ENCODE data around the gene DNAH10. TPM values are rescaled to one million over a fixed set of nuclear protein-coding genes. Genes with fewer than 3 reads are reported as not detected.

The DNAH10 gene
- total RNA-seq, 2 experiments from 2014 or later: 0.12 to 0.17 TPM

DNA sequence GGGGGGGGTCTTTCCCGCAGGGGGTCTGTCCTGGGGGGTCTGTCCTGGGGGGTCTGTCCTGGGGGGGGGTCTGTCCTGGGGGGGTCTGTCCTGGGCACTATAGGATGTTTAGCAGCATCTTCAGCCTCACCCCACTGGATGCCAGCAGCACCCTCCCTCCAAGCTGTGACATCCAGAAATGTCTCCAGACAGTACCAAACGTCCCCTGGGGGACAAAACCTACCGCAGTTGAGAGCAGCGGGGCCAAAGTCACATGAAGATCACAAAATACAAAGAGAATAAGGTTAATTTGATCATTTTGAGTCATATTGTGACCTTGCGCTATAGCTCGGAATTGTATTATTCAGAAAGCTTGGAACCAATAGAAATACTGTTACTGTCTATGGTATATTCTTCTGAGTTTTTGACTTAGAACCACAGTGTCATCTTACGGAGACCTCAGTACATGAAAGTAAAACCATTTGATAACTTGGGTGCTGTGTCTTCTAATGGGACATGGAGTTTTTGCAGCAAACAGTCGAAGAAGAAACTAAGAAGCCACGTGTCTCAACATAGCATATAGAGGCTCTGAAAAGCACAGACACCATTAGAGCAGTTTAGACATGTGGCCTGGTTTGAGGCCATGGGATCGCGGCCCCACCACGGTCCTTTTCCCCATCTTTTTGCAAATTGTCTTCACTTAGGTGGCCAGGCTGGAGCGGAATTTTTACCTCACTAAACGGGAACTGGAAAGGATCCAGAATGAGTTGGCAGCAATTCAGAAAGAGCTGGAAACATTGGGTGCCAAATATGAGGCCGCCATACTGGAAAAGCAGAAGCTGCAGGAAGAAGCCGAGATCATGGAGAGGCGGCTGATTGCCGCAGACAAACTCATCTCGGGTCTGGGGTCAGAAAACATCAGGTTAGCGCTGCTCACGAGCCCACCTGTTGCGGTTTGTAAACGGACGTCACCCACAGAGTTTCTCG lies 150.6 kb downstream of the DNAH10 start:
- Mint-ChIP-seq H3K4me3 (no peak overlapping the region), H3K27ac (no peak overlapping the region), H3K9me3 (no peaks in the 10 kb centered on the region), H3K36me3 (ENCODE audit: low read depth) (no peaks in the 10 kb centered on the region), H3K27me3 (no peaks in the 10 kb centered on the region), H3K4me1 (peaks cover 9% of the 10 kb centered on the region)
- no peak for DNase-seq
- CTCF ChIA-PET: no interaction called here
- POLR2A ChIA-PET: no interaction called here

- no peaks in the 10 kb centered on the region for H3K9me3 Mint-ChIP-seq
- no peak overlapping the region for H3K4me3 Mint-ChIP-seq
- CTCF ChIA-PET: interaction anchor here (1.3 kb wide), 1 partner anchor 21 kb away, joined by 4 read pairs; no protein-coding TSS in a partner anchor
- H3K27ac Mint-ChIP-seq: no peak overlapping the region
- H3K4me1 Mint-ChIP-seq: peaks cover 5% of the 10 kb centered on the region
- DNase-seq: no peak
- no peaks in the 10 kb centered on the region for H3K27me3 Mint-ChIP-seq
- no peaks in the 10 kb centered on the region for H3K36me3 Mint-ChIP-seq (ENCODE audit: low read depth)
- POLR2A ChIA-PET: no interaction called here
Measured at GRCh38 chr12:123914726-123915333, 152.7 kb downstream of the DNAH10 start.

DNA sequence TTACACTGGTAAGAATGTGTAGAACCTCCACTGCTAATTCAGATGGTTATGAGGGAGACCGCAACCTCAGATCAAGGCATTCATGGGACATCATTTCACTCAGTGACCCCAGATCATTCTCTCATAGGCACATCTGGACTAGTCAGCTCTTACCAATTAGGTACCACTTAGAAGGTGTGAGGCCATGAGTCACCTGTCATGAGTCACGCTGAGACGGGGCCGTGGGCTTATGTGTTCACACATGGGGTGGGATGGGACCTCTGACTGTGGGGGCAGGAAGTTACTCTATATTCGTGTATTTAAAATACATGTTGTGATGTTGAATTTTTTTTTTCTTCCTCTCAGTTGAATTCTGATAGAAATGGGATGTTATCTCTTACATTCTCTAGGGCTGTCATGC lies 154.6 kb downstream of the DNAH10 start:
- Mint-ChIP-seq H3K36me3 (ENCODE audit: low read depth) (no peaks in the 10 kb centered on the region), H3K4me3 (no peak overlapping the region), H3K27me3 (peaks cover 3% of the 10 kb centered on the region), H3K9me3 (no peaks in the 10 kb centered on the region), H3K27ac (no peak overlapping the region), H3K4me1 (peaks cover 6% of the 10 kb centered on the region)
- POLR2A ChIA-PET: no interaction called here
- CTCF ChIA-PET: interaction anchor here (1.0 kb wide), 1 partner anchor 9 kb away, joined by 4 read pairs; no protein-coding TSS in a partner anchor
- DNase-seq: no peak

GRCh38 chr12:123917337-123917850 lies 155.3 kb downstream of the DNAH10 start:
- Mint-ChIP-seq H3K27me3 (peaks cover 3% of the 10 kb centered on the region), H3K4me1 (peaks cover 6% of the 10 kb centered on the region), H3K9me3 (no peaks in the 10 kb centered on the region), H3K27ac (no peak overlapping the region), H3K4me3 (no peak overlapping the region), H3K36me3 (ENCODE audit: low read depth) (no peaks in the 10 kb centered on the region)
- no peak for DNase-seq
- POLR2A ChIA-PET: no interaction called here
- CTCF ChIA-PET: interaction anchor here (1.0 kb wide), 1 partner anchor 8 kb away, joined by 4 read pairs; no protein-coding TSS in a partner anchor

- POLR2A ChIA-PET: no interaction called here
- H3K4me1 Mint-ChIP-seq: peaks cover 9% of the 10 kb centered on the region
- CTCF ChIA-PET: no interaction called here
Measured at GRCh38 chr12:123919980-123920360, 157.9 kb downstream of the DNAH10 start.

GRCh38 chr12:123923038-123923437 lies 160.9 kb downstream of the DNAH10 start:
- no peak overlapping the region for H3K27ac Mint-ChIP-seq
- H3K36me3 Mint-ChIP-seq (ENCODE audit: low read depth): no peaks in the 10 kb centered on the region
- ChIA-PET CTCF (interaction anchor here (0.5 kb wide), 1 partner anchor 1178 kb away, joined by 5 read pairs; no protein-coding TSS in a partner anchor), POLR2A (no interaction called here)
- peaks cover 9% of the 10 kb centered on the region for H3K4me1 Mint-ChIP-seq
- H3K4me3 Mint-ChIP-seq: no peak overlapping the region
- H3K9me3 Mint-ChIP-seq: no peaks in the 10 kb centered on the region
- DNase-seq: no peak
- H3K27me3 Mint-ChIP-seq: peaks cover 3% of the 10 kb centered on the region

More at GRCh38 chr12:123919980-123920360, 157.9 kb downstream of the DNAH10 start:
- no peaks in the 10 kb centered on the region for H3K9me3 Mint-ChIP-seq
- peaks cover 3% of the 10 kb centered on the region for H3K27me3 Mint-ChIP-seq
- no peaks in the 10 kb centered on the region for H3K36me3 Mint-ChIP-seq (ENCODE audit: low read depth)
- H3K4me3 Mint-ChIP-seq: no peak overlapping the region
- H3K27ac Mint-ChIP-seq: no peak overlapping the region
- DNase-seq: no peak

DNA sequence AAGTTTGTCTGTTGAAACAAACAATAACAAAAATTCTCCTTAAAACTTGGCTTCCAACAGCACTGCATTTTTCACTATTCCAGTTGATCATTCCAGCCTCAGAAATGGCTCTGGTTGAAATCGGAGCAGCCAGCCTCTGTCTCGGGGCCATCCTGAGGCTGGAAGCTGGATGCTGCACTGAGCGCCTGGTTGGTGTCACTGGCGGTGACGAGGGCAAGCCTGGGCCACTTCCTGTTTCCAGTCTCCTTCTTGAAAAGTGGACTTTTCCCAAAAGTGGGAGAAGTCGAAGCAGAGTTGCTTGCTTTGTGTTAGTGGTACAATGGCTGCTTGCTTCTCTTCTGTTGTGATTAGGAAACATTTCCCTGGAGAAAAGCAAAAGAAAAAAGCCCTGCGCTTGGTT lies 161.8 kb downstream of the DNAH10 start:
- ChIA-PET POLR2A (no interaction called here), CTCF (no interaction called here)
- H3K27ac Mint-ChIP-seq: no peak overlapping the region
- H3K36me3 Mint-ChIP-seq (ENCODE audit: low read depth): no peaks in the 10 kb centered on the region
- no peak for DNase-seq
- H3K4me3 Mint-ChIP-seq: no peak overlapping the region
- H3K9me3 Mint-ChIP-seq: no peaks in the 10 kb centered on the region
- peaks cover 9% of the 10 kb centered on the region for H3K4me1 Mint-ChIP-seq
- H3K27me3 Mint-ChIP-seq: peaks cover 3% of the 10 kb centered on the region

DNA sequence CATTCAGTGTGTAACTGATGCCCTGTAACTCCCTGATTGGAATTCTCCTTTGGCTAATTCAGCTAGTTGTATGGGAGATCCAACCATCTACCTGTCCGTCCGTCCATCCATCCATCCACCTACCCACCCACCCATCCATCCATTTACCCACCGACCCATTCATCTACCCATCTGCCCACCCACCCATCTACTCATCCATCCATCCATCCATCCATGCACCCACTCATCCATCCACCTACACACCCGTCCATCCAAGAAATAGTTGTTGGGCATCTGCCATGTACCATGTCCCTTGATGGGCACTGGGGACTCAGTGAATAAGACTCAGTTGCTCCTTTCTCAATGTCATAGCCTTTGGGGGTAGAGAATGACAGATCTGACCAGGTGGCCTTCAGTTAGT lies 162.4 kb downstream of the DNAH10 start:
- no peaks in the 10 kb centered on the region for H3K36me3 Mint-ChIP-seq (ENCODE audit: low read depth)
- H3K27me3 Mint-ChIP-seq: peaks cover 3% of the 10 kb centered on the region
- no peak overlapping the region for H3K27ac Mint-ChIP-seq
- H3K4me1 Mint-ChIP-seq: peaks cover 9% of the 10 kb centered on the region
- no peaks in the 10 kb centered on the region for H3K9me3 Mint-ChIP-seq
- ChIA-PET POLR2A (no interaction called here), CTCF (no interaction called here)
- DNase-seq: no peak
- no peak overlapping the region for H3K4me3 Mint-ChIP-seq

DNA sequence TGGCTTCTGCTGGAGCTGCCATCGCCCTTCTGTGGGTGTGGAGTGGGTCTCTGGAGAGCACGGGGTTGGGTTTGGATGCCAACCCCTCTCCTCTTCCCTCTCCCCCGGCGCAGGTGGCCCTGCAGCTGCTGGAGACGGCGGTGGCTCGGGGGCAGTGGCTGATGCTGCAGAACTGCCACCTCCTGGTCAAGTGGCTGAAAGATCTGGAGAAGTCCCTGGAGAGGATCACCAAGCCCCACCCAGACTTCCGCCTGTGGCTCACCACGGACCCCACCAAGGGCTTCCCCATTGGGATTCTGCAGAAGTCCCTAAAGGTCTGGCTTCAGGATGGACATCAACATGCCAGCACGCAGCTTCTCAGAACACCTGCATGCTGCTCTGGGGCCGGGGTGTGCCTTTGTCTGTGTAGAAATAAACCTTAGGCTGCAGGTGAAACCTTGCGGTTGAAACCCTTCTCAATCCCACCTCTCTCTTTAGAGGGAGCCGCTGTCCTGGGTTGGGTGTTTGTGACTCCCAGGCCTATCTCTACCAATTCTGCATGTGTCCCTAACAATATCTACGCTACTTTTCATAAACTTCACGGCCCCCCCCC lies 166.3 kb downstream of the DNAH10 start:
- CTCF ChIA-PET: interaction anchor here (0.7 to 1.1 kb wide), 3 partner anchors 11 to 56 kb away, joined by 3 read pairs; no protein-coding TSS in a partner anchor
- POLR2A ChIA-PET: no interaction called here

DNA sequence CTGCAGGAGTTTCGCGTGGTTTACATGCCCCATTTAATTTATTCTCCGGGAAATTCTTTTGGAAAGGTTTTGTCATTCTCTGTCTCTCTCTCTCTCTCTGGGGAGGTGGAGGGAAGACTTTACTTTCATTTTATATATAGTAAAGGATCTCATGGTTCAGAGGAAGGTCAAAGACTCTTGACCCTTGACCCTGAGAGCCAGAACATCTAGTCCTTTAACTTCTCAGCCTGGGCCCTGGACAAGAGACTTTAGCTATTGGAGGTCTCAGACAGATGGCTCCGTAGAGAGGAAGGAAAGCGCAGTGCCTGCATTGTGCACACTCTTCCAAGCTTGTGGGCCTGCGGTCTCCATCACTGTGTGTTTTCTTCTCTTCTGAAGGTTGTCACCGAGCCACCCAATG lies 166.8 kb downstream of the DNAH10 start:
- ChIA-PET CTCF (no interaction called here), POLR2A (no interaction called here)
- Mint-ChIP-seq H3K27me3 (peaks cover 3% of the 10 kb centered on the region), H3K4me1 (peaks cover 20% of the 10 kb centered on the region), H3K27ac (no peak overlapping the region), H3K9me3 (no peaks in the 10 kb centered on the region), H3K4me3 (no peak overlapping the region), H3K36me3 (ENCODE audit: low read depth) (no peaks in the 10 kb centered on the region)
- DNase-seq: no peak

More for the DNA sequence above, 166.3 kb downstream of the DNAH10 start:
- no peaks in the 10 kb centered on the region for H3K36me3 Mint-ChIP-seq (ENCODE audit: low read depth)
- H3K27me3 Mint-ChIP-seq: peaks cover 3% of the 10 kb centered on the region
- no peak for DNase-seq
- no peaks in the 10 kb centered on the region for H3K9me3 Mint-ChIP-seq
- H3K27ac Mint-ChIP-seq: no peak overlapping the region
- H3K4me3 Mint-ChIP-seq: no peak overlapping the region
- H3K4me1 Mint-ChIP-seq: peaks cover 17% of the 10 kb centered on the region

GRCh38 chr12:123929946-123930583 lies 168.0 kb downstream of the DNAH10 start:
- Mint-ChIP-seq H3K9me3 (no peaks in the 10 kb centered on the region), H3K36me3 (ENCODE audit: low read depth) (no peaks in the 10 kb centered on the region), H3K4me1 (peaks cover 20% of the 10 kb centered on the region), H3K4me3 (no peak overlapping the region), H3K27ac (no peak overlapping the region), H3K27me3 (peaks cover 3% of the 10 kb centered on the region)
- CTCF ChIA-PET: no interaction called here
- POLR2A ChIA-PET: no interaction called here
- no peak for DNase-seq

- POLR2A ChIA-PET: no interaction called here
- Mint-ChIP-seq H3K4me1 (peaks cover 26% of the 10 kb centered on the region), H3K27me3 (peaks cover 3% of the 10 kb centered on the region), H3K9me3 (no peaks in the 10 kb centered on the region), H3K27ac (peak overlapping the region; percentile 39), H3K4me3 (peak overlapping the region; percentile 50), H3K36me3 (ENCODE audit: low read depth) (peaks cover 6% of the 10 kb centered on the region)
- CTCF ChIA-PET: interaction anchor here (0.6 to 1.9 kb wide), 3 partner anchors 10 to 223 kb away, joined by 3 to 7 read pairs (median 4); no protein-coding TSS in a partner anchor
- DNase-seq: peak; percentile 65
Measured at GRCh38 chr12:123931686-123932321, 169.7 kb downstream of the DNAH10 start.

Data from activated CD4-positive, alpha-beta T cell treated with anti-CD3 and anti-CD28 coated beads, Interleukin-2, amount 10 ng/mL, durations not matched to agents 7 days and 5 days (primary cell).